ENCODE results near the gene ADGRA3. TPM values are rescaled to one million over a fixed set of nuclear protein-coding genes. Genes with fewer than 3 reads are reported as not detected.

ADGRA3 gene
- polyA plus RNA-seq, 3 donors: 0.07 TPM; not detected in 2

DNA sequence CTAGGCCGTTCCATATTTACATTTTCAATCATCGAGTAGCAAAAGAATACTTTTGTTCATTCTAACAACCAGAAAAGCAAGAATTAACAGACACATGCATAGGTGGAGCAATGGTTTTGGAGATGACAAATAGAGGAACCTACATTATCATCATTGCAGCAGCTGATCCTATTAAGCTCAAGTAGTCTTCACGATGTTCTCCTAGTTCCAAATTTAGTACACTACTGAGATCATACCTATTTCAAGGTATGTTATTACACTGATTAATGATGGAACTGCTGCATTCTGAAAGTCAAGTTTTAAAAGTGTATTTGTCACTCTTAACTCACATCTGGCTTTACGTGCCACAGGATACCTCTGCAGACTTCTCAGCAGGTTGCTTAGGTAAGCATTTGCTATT is 87.4 kb downstream of the ADGRA3 start:
- Histone ChIP-seq H4K20me1 (ENCODE audit: insufficient read depth, low read length) (no peaks in the 10 kb centered on the region), H2AFZ (ENCODE audit: insufficient read depth, low read depth, low read length, poor library complexity, severe bottlenecking) (no peak overlapping the region), H3K9me3 (replicated peaks in 1 of 2; ENCODE audit: control insufficient read depth in 1 of 2, insufficient read depth in 1 of 2, low read length in 2 of 2) (no peaks in the 10 kb centered on the region), H3K27ac (ENCODE audit: low read depth in 1 of 2, low read length in 2 of 2) (no peak overlapping the region), H3K9ac (ENCODE audit: insufficient read depth, low read length, poor library complexity, severe bottlenecking) (no peak overlapping the region), H3K27me3 (ENCODE audit: control insufficient read depth in 2 of 2, insufficient read depth in 2 of 2, low read length in 2 of 2) (no peaks in the 10 kb centered on the region), H3K36me3 (replicated peaks in 1 of 2; ENCODE audit: control insufficient read depth in 1 of 2, insufficient read depth in 2 of 2, low read length in 2 of 2) (no peaks in the 10 kb centered on the region), H3K4me2 (replicated peaks; ENCODE audit: extremely low read depth, low read length, poor library complexity, severe bottlenecking) (no peak overlapping the region), H3K4me1 (ENCODE audit: control insufficient read depth in 1 of 2, insufficient read depth in 2 of 2, low read length in 2 of 2) (no peaks in the 10 kb centered on the region), H3K4me3 (replicated peaks in 1 of 3; ENCODE audit: low read depth in 2 of 3, low read length in 3 of 3) (no peak overlapping the region), H3K79me2 (ENCODE audit: insufficient read depth, low read length) (no peaks in the 10 kb centered on the region)
- DNase-seq: no peak
- Mint-ChIP-seq H3K9me3 (no peaks in the 10 kb centered on the region), H3K27ac (no peak overlapping the region), H3K4me3 (no peak overlapping the region), H3K27me3 (ENCODE audit: low read depth in 3 of 3) (no peaks in the 10 kb centered on the region), H3K36me3 (no peaks in the 10 kb centered on the region), H3K4me1 (no peaks in the 10 kb centered on the region)
- intact Hi-C loops (cut with micrococcal nuclease): no loop called here
- WGBS (ENCODE audit: insufficient coverage): 100% methylated on average over 1 of the region's 4 CpGs
- TF ChIP-seq, protein P1, sequence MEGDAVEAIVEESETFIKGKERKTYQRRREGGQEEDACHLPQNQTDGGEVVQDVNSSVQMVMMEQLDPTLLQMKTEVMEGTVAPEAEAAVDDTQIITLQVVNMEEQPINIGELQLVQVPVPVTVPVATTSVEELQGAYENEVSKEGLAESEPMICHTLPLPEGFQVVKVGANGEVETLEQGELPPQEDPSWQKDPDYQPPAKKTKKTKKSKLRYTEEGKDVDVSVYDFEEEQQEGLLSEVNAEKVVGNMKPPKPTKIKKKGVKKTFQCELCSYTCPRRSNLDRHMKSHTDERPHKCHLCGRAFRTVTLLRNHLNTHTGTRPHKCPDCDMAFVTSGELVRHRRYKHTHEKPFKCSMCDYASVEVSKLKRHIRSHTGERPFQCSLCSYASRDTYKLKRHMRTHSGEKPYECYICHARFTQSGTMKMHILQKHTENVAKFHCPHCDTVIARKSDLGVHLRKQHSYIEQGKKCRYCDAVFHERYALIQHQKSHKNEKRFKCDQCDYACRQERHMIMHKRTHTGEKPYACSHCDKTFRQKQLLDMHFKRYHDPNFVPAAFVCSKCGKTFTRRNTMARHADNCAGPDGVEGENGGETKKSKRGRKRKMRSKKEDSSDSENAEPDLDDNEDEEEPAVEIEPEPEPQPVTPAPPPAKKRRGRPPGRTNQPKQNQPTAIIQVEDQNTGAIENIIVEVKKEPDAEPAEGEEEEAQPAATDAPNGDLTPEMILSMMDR (IDR thresholded peaks at IDR 0.05): no peak

DNA sequence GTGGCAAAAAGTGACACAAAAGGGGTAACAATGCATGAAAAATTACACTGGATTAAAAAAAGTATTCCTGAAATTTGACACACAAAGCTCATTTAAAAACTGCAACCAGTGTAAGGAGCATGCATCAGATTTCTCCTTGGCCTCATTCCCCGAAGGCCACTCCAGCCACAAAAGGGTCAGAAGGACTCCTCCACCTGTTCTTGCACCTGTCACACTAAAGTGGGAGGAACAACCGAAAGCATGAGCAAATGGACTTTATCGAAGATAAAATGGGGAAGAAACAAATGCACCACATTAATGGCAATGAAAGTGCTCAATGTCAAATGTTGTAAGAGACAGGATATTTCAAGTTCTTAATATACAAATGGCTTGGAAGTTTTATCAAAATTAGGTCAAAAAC is 88.2 kb downstream of the ADGRA3 start:
- H3K9me3 ChIP-seq (replicated peaks in 1 of 2; ENCODE audit: control insufficient read depth in 1 of 2, insufficient read depth in 1 of 2, low read length in 2 of 2): no peaks in the 10 kb centered on the region
- no peak overlapping the region for H2AFZ ChIP-seq (ENCODE audit: insufficient read depth, low read depth, low read length, poor library complexity, severe bottlenecking)
- TF ChIP-seq, protein P1 (IDR thresholded peaks at IDR 0.05): no peak
- no peak overlapping the region for H3K4me2 ChIP-seq (replicated peaks; ENCODE audit: extremely low read depth, low read length, poor library complexity, severe bottlenecking)
- no peak overlapping the region for H3K4me3 ChIP-seq (replicated peaks in 1 of 3; ENCODE audit: low read depth in 2 of 3, low read length in 3 of 3)
- no peaks in the 10 kb centered on the region for H3K36me3 ChIP-seq (replicated peaks in 1 of 2; ENCODE audit: control insufficient read depth in 1 of 2, insufficient read depth in 2 of 2, low read length in 2 of 2)
- no peaks in the 10 kb centered on the region for H4K20me1 ChIP-seq (ENCODE audit: insufficient read depth, low read length)
- Mint-ChIP-seq H3K4me3 (no peak overlapping the region), H3K36me3 (no peaks in the 10 kb centered on the region), H3K27me3 (ENCODE audit: low read depth in 3 of 3) (no peaks in the 10 kb centered on the region), H3K27ac (no peak overlapping the region), H3K9me3 (no peaks in the 10 kb centered on the region), H3K4me1 (no peaks in the 10 kb centered on the region)
- no peak overlapping the region for H3K9ac ChIP-seq (ENCODE audit: insufficient read depth, low read length, poor library complexity, severe bottlenecking)
- H3K4me1 ChIP-seq (ENCODE audit: control insufficient read depth in 1 of 2, insufficient read depth in 2 of 2, low read length in 2 of 2): no peaks in the 10 kb centered on the region
- WGBS (ENCODE audit: insufficient coverage): no CpG with 5 or more reads among the region's 3 CpGs
- H3K27ac ChIP-seq (ENCODE audit: low read depth in 1 of 2, low read length in 2 of 2): no peak overlapping the region
- no peak for DNase-seq
- no peaks in the 10 kb centered on the region for H3K79me2 ChIP-seq (ENCODE audit: insufficient read depth, low read length)
- no peaks in the 10 kb centered on the region for H3K27me3 ChIP-seq (ENCODE audit: control insufficient read depth in 2 of 2, insufficient read depth in 2 of 2, low read length in 2 of 2)
- intact Hi-C loops (cut with micrococcal nuclease): no loop called here
